Measurements from ENCODE around the gene EFHC1. TPM values are rescaled to one million over a fixed set of nuclear protein-coding genes. Genes with fewer than 3 reads are reported as not detected.

The EFHC1 gene
- total RNA-seq, 1 experiment from 2014 or later, result 11.5 TPM

GRCh38 chr6:52509281-52510212 is 89.4 kb downstream of the EFHC1 start:
- Histone ChIP-seq H3K36me3 (replicated peaks; ENCODE audit: control insufficient read depth, insufficient read depth, low read length) (peaks cover 11% of the 10 kb centered on the region), H3K4me3 (ENCODE audit: insufficient read depth, low read depth, low read length) (no peak overlapping the region), H3K27me3 (ENCODE audit: control insufficient read depth, insufficient read depth, low read length) (no peaks in the 10 kb centered on the region)
- no peak for DNase-seq

- H3K36me3 ChIP-seq (replicated peaks; ENCODE audit: control insufficient read depth, insufficient read depth, low read length), result peaks cover 11% of the 10 kb centered on the region
- peak; percentile 53 for DNase-seq
- no peak overlapping the region for H3K4me3 ChIP-seq (ENCODE audit: insufficient read depth, low read depth, low read length)
- H3K27me3 ChIP-seq (ENCODE audit: control insufficient read depth, insufficient read depth, low read length), result no peaks in the 10 kb centered on the region
These were observed 90.0 kb downstream of the EFHC1 start for GRCh38 chr6:52510213-52510562.

GRCh38 chr6:52511163-52511562 is 91.0 kb downstream of the EFHC1 start:
- DNase-seq, result no peak
- Histone ChIP-seq H3K4me3 (ENCODE audit: insufficient read depth, low read depth, low read length) (no peak overlapping the region), H3K36me3 (replicated peaks; ENCODE audit: control insufficient read depth, insufficient read depth, low read length) (peaks cover 11% of the 10 kb centered on the region), H3K27me3 (ENCODE audit: control insufficient read depth, insufficient read depth, low read length) (no peaks in the 10 kb centered on the region)

- DNase-seq, result no peak
- peaks cover 11% of the 10 kb centered on the region for H3K36me3 ChIP-seq (replicated peaks; ENCODE audit: control insufficient read depth, insufficient read depth, low read length)
- H3K27me3 ChIP-seq (ENCODE audit: control insufficient read depth, insufficient read depth, low read length), result no peaks in the 10 kb centered on the region
- H3K4me3 ChIP-seq (ENCODE audit: insufficient read depth, low read depth, low read length), result no peak overlapping the region
These were observed 91.5 kb downstream of the EFHC1 start for GRCh38 chr6:52511572-52512151.

- no peak for DNase-seq
- H3K36me3 ChIP-seq (replicated peaks; ENCODE audit: control insufficient read depth, insufficient read depth, low read length), result peaks cover 10% of the 10 kb centered on the region
- H3K4me3 ChIP-seq (ENCODE audit: insufficient read depth, low read depth, low read length), result no peak overlapping the region
- no peaks in the 10 kb centered on the region for H3K27me3 ChIP-seq (ENCODE audit: control insufficient read depth, insufficient read depth, low read length)
These were observed 92.1 kb downstream of the EFHC1 start for GRCh38 chr6:52512199-52512598.

- Histone ChIP-seq H3K27me3 (ENCODE audit: control insufficient read depth, insufficient read depth, low read length) (no peaks in the 10 kb centered on the region), H3K36me3 (replicated peaks; ENCODE audit: control insufficient read depth, insufficient read depth, low read length) (peaks cover 5% of the 10 kb centered on the region), H3K4me3 (ENCODE audit: insufficient read depth, low read depth, low read length) (no peak overlapping the region)
- no peak for DNase-seq
These were observed 93.3 kb downstream of the EFHC1 start for GRCh38 chr6:52513464-52513863.

GRCh38 chr6:52513896-52514295 is 93.8 kb downstream of the EFHC1 start:
- Histone ChIP-seq H3K27me3 (ENCODE audit: control insufficient read depth, insufficient read depth, low read length) (no peaks in the 10 kb centered on the region), H3K4me3 (ENCODE audit: insufficient read depth, low read depth, low read length) (no peak overlapping the region), H3K36me3 (replicated peaks; ENCODE audit: control insufficient read depth, insufficient read depth, low read length) (peaks cover 3% of the 10 kb centered on the region)
- no peak for DNase-seq

- H3K27me3 ChIP-seq (ENCODE audit: control insufficient read depth, insufficient read depth, low read length), result no peaks in the 10 kb centered on the region
- H3K36me3 ChIP-seq (replicated peaks; ENCODE audit: control insufficient read depth, insufficient read depth, low read length), result no peaks in the 10 kb centered on the region; the same call in 1 of the 2 replicates
- no peak overlapping the region for H3K4me3 ChIP-seq (ENCODE audit: insufficient read depth, low read depth, low read length)
- no peak for DNase-seq
These were observed 94.4 kb downstream of the EFHC1 start for GRCh38 chr6:52514514-52514913.

GRCh38 chr6:52515219-52515960 is 95.2 kb downstream of the EFHC1 start:
- DNase-seq, result no peak
- Histone ChIP-seq H3K4me3 (ENCODE audit: insufficient read depth, low read depth, low read length) (no peak overlapping the region), H3K36me3 (replicated peaks; ENCODE audit: control insufficient read depth, insufficient read depth, low read length) (no peaks in the 10 kb centered on the region; the same call in 1 of the 2 replicates), H3K27me3 (ENCODE audit: control insufficient read depth, insufficient read depth, low read length) (no peaks in the 10 kb centered on the region)

- Histone ChIP-seq H3K4me3 (ENCODE audit: insufficient read depth, low read depth, low read length) (no peak overlapping the region), H3K36me3 (replicated peaks; ENCODE audit: control insufficient read depth, insufficient read depth, low read length) (no peaks in the 10 kb centered on the region; the same call in 1 of the 2 replicates), H3K27me3 (ENCODE audit: control insufficient read depth, insufficient read depth, low read length) (no peaks in the 10 kb centered on the region)
- DNase-seq, result no peak
These were observed 96.1 kb downstream of the EFHC1 start for GRCh38 chr6:52516269-52516668.

GRCh38 chr6:52516943-52517342 is 96.8 kb downstream of the EFHC1 start:
- no peak for DNase-seq
- no peak overlapping the region for H3K4me3 ChIP-seq (ENCODE audit: insufficient read depth, low read depth, low read length)
- no peaks in the 10 kb centered on the region; the same call in 1 of the 2 replicates for H3K36me3 ChIP-seq (replicated peaks; ENCODE audit: control insufficient read depth, insufficient read depth, low read length)
- H3K27me3 ChIP-seq (ENCODE audit: control insufficient read depth, insufficient read depth, low read length), result no peaks in the 10 kb centered on the region

- Histone ChIP-seq H3K4me3 (ENCODE audit: insufficient read depth, low read depth, low read length) (no peak overlapping the region), H3K27me3 (ENCODE audit: control insufficient read depth, insufficient read depth, low read length) (no peaks in the 10 kb centered on the region), H3K36me3 (replicated peaks; ENCODE audit: control insufficient read depth, insufficient read depth, low read length) (no peaks in the 10 kb centered on the region; the same call in 1 of the 2 replicates)
- DNase-seq, result peak; percentile 90
These were observed 97.5 kb downstream of the EFHC1 start for GRCh38 chr6:52517502-52518278.

GRCh38 chr6:52518279-52518945 is 98.3 kb downstream of the EFHC1 start:
- Histone ChIP-seq H3K36me3 (replicated peaks; ENCODE audit: control insufficient read depth, insufficient read depth, low read length) (no peaks in the 10 kb centered on the region; the same call in 1 of the 2 replicates), H3K4me3 (ENCODE audit: insufficient read depth, low read depth, low read length) (no peak overlapping the region), H3K27me3 (ENCODE audit: control insufficient read depth, insufficient read depth, low read length) (no peaks in the 10 kb centered on the region)
- DNase-seq, result no peak

- H3K36me3 ChIP-seq (replicated peaks; ENCODE audit: control insufficient read depth, insufficient read depth, low read length), result no peaks in the 10 kb centered on the region
- DNase-seq, result no peak
- H3K27me3 ChIP-seq (ENCODE audit: control insufficient read depth, insufficient read depth, low read length), result no peaks in the 10 kb centered on the region
- no peak overlapping the region for H3K4me3 ChIP-seq (ENCODE audit: insufficient read depth, low read depth, low read length)
These were observed 99.5 kb downstream of the EFHC1 start for GRCh38 chr6:52519618-52520017.
